Astrocyte of the hippocampus (primary cell): ENCODE data around the gene TIMM8B.
"Not testable (repeated sequence)": the region's sequence is repeated elsewhere in the genome, so short reads cannot be mapped to it uniquely, and the experiment has no call there.

Source experiments
- DNase-seq: peaks from one replicate; pipeline ENCODE4 v3.0.0; 2011; ENCODE audit warnings: low read depth, low spot score

TIMM8B gene

DNA sequence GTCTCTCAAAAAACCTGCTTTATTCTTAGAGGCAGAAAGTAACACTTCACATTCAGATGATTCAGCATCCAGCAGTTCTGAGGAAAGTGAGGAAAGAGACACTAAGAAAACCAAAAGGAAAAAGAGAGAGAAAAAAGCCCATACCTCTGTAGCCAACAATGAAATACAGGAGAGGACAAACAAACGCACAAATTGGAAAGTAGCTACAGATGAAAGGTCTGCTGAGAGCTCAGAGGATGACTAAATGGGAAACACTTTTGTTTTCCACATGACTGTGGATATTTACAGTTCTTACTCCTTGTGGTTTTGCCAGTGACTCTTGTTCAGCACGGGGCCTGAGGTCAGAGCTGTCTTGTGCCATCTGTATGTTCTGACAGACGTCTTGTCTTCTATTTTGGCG is 3.8 kb downstream of the TIMM8B start:
- peak; percentile 76 for DNase-seq

DNA sequence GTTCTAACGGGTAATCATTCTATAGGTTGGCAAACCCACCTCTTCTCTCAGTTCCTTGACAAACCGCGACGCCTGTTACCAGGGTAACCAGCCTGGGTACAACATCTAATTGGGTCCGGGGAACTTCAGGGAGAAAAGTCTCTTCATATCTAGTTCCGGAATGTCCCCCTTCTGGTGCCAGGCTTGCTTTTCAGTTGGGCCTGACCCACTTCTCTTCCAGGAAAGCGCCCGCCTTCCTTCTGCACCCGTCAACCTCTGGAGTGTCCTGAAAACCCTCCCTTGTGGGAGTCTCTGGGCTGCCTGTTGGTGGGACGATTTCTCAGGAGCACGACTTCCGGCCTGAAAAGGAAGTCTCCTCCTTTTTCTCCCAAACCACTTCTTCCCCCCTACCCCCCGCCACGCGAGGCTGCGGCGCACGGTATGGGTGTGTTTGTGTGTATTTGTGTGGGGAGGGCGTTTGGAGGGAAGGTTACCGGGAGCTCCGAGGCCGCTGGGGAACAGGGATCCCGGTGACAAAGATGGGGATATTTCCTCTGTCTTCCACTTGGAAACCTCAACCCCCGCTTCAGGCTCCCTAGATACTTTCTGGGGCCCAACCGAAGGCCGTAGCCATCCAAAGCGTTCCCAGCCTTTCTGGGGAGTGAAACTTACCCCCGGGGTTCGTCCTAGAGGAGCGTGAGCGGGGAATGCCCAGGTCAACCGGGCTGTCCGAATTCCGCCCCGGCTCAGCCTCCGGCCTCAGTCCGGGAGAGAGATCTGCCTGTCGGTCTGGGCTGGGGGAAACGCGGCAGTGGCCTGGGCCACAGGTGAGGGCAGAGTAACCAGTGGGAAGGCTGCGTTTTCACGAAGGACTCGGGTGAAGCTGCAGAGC is 12.4 kb downstream of the TIMM8B start, which contains the start of the genes NKAPD1 and PIH1D2:
TSS of gene NKAPD1 (plus strand) at position 359 of the 871 bp plus-strand sequence. CDS start 1,276 bp downstream, outside the sequence.
TSS of gene PIH1D2 (minus strand) at position 77 of the 871 bp plus-strand sequence. CDS start 843 bp downstream, outside the sequence.
- DNase-seq: peak; percentile 90

DNA sequence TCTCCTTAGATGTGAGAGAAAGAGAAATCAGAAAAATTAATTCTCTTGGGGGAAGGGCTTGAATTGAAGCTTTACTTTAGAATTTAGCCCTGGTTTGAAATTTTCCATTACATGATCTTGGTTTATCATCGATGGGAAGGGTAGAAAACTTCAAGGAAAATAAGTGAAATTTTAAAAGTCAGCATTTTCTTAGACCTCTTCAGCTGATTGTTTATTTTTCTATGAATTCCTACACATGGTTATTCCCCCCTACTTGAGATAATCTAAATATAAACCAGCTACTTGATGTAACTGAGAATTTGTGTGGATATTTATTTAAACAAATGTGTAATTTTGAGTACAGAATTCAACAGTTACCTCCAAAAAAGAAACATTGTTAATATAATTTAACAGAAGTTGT is 23.6 kb downstream of the TIMM8B start:
- no peak for DNase-seq

DNA sequence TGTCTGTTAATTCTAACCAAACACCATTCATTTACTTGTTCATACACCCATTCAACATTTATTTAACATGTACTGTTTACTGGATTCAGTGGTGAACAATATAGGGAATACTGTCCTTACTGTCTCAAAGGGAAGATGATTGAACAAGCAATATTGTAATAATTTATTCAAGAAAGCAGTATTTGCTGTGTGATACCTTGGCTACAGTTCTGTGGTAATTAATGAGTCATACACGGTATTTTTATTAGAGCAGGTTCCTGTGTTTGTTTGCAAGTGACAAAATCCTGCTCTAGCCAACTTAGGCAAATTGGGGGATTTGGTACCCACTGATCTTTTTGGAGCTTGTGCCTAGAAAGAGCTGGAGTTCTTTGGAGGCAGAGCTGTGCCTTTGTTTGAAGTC is 28.5 kb downstream of the TIMM8B start:
- peak; percentile 19 for DNase-seq

DNA sequence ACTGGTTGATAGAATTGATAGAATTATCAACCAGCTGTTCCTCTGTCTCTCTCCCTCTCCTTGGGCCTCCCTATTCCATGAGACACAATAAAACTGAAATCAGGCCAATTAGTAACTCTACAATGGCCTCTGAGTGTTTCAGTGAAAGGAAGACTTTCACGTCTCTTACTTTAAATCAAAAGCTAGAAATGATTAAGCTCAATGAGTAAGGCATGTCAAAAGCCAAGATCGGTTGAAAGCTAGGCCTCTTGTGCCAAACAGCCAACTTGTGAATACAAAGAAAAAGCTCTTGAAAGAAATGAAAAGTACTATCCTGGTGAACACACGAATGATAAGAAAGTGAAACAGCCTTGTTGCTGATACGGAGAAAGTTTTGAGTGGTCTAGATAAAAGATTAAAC is 29.4 kb downstream of the TIMM8B start:
- peak; percentile 20 for DNase-seq

DNA sequence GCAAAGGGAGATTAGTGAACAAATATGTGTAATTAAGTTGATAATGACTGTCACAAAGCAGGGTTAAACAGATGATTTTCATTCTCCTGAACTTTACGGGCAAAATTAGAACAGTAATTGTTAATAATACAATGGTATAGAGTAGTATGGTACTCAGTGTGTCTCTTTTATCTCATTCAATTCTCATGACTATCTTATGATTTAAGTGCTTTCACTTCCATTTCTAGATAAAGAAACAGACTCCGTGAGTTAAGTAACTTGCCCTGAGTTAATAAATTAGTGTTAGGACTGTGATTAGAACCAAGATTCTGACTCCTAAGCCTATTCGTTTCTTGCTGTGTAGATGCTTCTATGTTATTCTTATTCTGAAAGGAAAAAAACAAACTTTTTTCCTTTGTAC is 34.8 kb downstream of the TIMM8B start:
- DNase-seq: no peak

DNA sequence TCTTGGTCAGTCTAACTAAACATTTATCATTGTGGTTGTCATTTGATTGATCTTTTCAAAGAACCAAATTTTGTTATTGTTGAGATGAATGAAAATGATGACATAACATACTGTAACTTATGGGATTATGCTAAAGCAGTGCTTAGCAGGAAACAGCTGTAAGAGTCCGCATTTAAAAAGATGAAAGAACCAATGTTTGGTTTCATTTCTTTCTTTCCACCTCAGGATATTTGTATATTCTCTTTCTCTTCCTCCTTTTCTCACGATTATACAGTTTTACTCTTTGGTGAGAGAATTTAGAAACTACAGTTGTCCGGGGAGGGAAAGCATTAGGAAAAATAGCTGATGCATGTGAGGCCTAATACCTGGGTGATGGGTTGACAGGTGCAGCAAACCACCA is 35.8 kb downstream of the TIMM8B start:
- DNase-seq: no peak

DNA sequence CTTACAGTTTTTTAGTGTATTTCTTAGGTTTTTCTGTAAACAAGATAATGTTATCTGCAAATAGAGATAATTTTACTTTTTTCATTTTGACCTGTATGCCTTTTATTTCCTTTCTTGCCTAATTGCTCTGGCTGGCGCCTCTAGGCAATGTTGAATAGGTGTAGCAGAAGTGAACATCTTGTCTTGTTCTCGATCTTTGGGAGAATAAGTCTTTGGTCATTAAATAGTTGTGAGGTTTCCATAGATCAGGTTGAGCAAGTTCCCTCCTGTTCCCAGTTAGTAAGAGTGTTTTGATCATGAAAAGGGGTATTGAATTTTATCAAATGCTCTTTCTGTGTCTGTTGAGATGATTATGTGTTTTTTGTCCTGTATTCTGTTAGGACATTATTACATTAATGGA is 36.8 kb downstream of the TIMM8B start:
- no peak for DNase-seq

DNA sequence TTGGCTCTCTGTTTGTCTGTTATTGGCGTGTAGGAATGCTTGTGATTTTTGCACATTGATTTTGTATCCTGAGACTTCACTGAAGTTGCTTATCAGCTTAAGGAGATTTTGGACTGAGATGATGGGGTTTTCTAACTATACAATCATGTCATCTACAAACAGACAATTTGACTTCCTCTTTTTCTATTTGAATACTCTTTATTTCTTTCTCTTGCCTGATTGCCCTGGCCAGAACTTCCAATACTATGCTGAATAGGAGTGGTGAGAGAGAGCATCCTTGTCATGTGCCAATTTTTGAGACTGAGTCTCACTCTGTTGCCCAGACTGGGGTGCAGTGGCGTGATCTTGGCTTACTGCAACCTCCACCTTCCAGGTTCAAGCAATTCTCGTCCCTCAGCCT is 38.3 kb downstream of the TIMM8B start:
- not testable (repeated sequence) for DNase-seq

DNA sequence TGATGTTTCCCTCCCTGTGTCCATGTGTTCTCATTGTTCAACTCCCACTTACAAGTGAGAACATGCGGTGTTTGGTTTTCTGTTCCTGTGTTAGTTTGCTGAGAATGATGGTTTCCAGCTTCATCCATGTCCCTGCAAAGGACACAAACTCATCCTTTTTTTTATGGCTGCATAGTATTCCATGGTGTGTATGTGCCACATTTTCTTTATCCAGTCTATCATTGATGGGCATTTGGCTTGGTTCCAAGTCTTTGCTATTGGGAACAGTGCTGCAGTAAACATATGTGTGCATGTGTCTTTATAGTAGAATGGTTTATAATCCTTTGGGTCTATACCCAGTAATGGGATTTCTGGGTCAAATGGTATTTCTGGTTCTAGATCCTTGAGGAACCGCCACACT is 39.9 kb downstream of the TIMM8B start:
- DNase-seq: not testable (repeated sequence)

DNA sequence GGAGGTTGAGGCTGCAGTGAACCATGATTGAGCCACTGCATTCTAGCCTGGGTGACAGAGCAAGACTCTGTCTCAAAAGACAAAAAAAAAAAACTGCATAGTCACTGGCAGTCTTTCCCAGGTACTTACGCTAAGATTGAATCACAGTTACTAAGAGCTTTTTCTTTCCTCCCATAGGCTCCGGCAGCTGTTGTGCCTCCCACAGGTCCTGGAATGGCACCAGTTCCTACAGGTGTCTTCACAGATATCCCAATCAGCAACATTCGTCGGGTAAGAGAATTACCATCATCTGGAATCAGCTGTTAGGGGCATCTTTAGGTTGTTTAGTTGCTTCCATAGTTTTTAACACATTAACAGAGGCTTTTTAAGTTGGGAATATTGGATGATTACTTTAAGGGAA is 41.6 kb downstream of the TIMM8B start:
- DNase-seq: no peak

DNA sequence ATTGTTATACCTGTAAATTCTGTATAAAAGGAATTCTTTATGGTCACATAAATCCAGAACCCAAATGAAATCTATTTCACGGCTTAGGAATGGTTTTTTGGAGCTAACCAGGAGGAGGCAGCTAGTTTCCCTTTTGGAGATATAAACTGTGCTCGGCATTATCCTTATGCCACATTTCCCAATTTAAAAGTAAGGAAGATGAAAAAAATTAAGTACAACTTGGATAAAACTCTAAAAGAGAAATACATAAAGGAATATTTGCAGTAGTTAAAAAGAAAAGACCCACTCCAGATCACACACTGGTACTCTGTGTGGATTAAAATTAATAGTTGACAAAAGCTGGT is 43.6 kb downstream of the TIMM8B start:
- DNase-seq: no peak

DNA sequence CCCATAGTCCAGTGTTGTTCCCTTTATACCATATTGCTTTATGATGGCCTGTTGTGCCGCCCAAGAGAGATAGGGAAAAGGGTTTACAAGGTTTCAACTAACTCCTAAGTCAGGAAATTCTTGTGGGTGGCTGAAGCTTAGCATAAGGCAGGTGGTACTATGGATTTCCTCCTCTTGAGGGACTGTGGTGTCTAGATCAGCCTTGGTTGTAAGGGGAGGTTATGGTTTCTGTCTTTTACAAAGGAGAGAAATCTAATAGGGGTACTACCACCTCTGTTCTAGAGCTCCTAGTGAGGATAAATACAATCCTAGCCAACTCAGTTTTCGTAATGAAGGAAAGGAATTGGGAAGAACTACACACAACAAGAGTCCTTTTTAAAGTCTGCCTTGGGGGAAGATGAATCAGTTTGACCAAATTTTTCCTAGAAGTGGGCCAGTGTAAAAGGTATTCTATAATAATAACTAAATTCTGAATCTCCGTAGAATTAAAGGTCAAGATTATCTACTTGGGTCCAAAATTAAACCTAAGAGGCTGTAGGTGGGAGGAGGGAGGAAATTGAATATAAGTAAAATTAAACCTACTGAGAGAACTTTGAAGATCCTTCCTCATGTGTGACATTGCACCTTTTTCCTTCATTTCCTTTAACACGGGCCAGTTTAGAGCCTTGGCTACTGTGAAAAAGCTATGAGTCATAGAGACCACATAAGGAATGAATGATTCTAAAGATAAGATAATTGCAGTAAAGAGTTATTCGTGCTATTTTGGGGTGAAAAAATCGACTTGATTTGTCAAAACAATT is 44.2 kb downstream of the TIMM8B start:
- peak; percentile 66 for DNase-seq

DNA sequence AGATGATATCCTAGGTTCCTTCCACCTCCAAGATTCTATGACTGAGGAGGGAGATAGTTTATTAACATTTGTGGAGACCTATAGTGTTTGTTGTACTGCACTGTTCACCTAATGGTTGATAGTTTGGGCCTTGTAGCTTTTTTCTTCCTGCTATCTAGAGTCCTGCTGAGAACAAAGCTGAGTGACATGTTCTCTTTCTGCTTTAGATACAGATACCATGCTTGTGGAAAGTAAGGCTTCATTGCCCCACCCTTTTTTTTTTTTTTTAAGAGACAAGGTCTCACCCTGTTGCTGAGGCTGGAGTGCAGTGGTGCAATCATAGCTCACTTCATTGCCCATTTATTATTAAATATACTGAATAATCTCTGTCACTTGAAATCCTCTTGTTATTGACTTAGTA is 49.0 kb downstream of the TIMM8B start:
- no peak for DNase-seq
